ENCODE data around the gene NOP14.

The NOP14 gene

GRCh38 chr4:2943364-2944090 lies 19.7 kb downstream of the NOP14 start:
- ChIA-PET CTCF (interaction anchor here (0.6 kb wide), 1 partner anchor 401 kb away, joined by 3 read pairs; no protein-coding TSS in a partner anchor), POLR2A (interaction anchor here (1.7 to 2.2 kb wide), 2 partner anchors 8 to 19 kb away, joined by 5 to 9 read pairs; partner anchors contain the start of genes GRK4 and NOP14)
- no peak for TF ChIP-seq ARNT (IDR thresholded peaks at IDR 0.05)
- TF ChIP-seq LEF1 (IDR thresholded peaks at IDR 0.05; ENCODE audit: borderline replicate concordance) = no peak
- TF ChIP-seq SUZ12 (IDR thresholded peaks at IDR 0.05) = no peak
- TF ChIP-seq BHLHE40 (IDR thresholded peaks at IDR 0.05; ENCODE audit: borderline replicate concordance) = no peak
- DNase-seq (ENCODE audit: extremely low spot score) = no peak

GRCh38 chr4:2942532-2943363 lies 20.5 kb downstream of the NOP14 start:
- no peak for TF ChIP-seq SUZ12 (IDR thresholded peaks at IDR 0.05)
- no peak for TF ChIP-seq NFRKB (IDR thresholded peaks at IDR 0.05)
- ChIA-PET POLR2A (no interaction called here), CTCF (interaction anchor here (0.6 kb wide), 1 partner anchor 401 kb away, joined by 3 read pairs; no protein-coding TSS in a partner anchor)
- no peak for DNase-seq (ENCODE audit: extremely low spot score)

DNA sequence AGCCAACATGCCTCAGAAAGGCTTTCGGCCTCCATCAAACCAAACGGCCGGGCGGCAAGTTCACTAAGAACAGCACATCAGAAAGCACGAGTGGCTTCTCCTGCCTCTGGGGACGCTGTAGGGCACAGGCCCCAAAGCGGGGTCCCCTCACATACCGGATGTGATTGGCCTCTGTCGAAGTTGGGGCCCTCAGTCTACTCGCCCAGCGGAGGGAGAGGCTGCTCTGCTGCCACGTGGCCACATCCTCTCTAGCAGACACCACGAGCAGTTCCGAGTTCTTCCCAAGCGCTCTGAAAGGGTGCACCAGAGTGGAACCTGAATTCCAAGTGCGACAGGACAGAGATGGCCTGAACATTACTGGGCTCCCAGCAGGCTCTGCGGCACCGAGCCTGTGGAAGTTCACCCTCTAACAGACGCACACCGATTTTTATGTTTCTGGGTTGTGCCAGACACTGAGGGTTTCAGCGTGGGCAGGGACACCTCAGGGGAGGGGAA lies 21.1 kb downstream of the NOP14 start:
- no peak for TF ChIP-seq FOXM1 (IDR thresholded peaks at IDR 0.05; ENCODE audit: borderline replicate concordance)
- no peak for TF ChIP-seq CTBP1 (IDR thresholded peaks at IDR 0.05; ENCODE audit: borderline replicate concordance)
- no peak for TF ChIP-seq ARNT (IDR thresholded peaks at IDR 0.05)
- no peak for DNase-seq (ENCODE audit: extremely low spot score)
- ChIA-PET CTCF (no interaction called here), POLR2A (no interaction called here)

GRCh38 chr4:2941138-2942036 lies 21.8 kb downstream of the NOP14 start:
- DNase-seq (ENCODE audit: extremely low spot score) = no peak
- ChIA-PET CTCF (interaction anchor here (1.2 kb wide), 1 partner anchor 13 kb away, joined by 4 read pairs; no protein-coding TSS in a partner anchor), POLR2A (no interaction called here)
- TF ChIP-seq PKNOX1 (IDR thresholded peaks at IDR 0.05) (no peak), ELF4 (IDR thresholded peaks at IDR 0.05) (no peak), SUZ12 (IDR thresholded peaks at IDR 0.05) (no peak), CTBP1 (IDR thresholded peaks at IDR 0.05; ENCODE audit: borderline replicate concordance) (no peak), LEF1 (IDR thresholded peaks at IDR 0.05; ENCODE audit: borderline replicate concordance) (no peak), ZNF384 (IDR thresholded peaks at IDR 0.05) (no peak), FOXK2 (IDR thresholded peaks at IDR 0.05) (no peak), FOXM1 (IDR thresholded peaks at IDR 0.05; ENCODE audit: borderline replicate concordance) (no peak), ARNT (IDR thresholded peaks at IDR 0.05) (no peak), HDGF (IDR thresholded peaks at IDR 0.05; ENCODE audit: borderline replicate concordance) (no peak), L3MBTL2 (conservative IDR thresholded peaks at IDR 0.05) (no peak), FOXA1 (IDR thresholded peaks at IDR 0.05) (no peak), TARDBP (IDR thresholded peaks at IDR 0.05) (no peak), SP1 (IDR thresholded peaks at IDR 0.05) (no peak)

DNA sequence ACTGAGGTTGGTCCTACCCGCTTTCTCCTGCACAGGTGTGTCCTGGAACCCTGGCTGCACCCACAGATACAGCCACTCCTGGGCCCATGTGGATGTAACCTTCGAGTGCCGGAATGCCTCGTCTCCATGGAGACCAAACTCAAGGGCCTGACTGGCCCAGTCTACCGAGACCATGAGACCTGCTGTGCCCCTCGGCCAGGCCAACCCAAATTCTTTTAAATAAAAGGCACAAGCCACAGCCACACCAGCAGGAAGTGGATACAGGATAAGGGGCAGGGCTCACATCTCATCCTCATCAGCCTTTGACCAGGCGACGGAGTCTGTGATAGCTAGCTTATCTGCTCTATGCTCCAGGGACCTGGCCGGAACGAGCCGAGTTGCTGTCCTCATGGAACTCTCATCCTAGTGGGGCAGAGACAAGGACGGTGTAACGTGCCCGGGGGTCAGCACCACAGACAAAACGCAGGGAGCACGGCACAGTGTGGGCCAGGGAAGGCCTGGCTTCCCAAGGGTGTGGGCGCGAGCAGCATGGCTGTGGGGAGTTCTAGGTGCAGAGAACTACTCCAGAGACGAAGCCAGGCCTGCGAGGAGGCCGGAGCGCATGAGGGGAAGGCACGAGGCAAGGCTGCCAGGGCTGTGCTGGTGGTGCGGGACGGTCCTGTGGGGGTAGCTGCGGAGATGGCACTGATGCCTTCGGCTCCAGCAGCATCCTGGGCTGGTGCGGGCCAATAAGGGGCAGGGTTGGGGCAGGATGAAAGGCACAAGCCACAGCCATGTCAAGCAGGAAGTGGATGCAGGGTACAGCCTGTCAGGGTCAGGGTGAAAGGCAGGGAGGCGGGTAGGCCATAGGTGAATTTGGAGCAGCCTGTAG lies 22.7 kb downstream of the NOP14 start:
- no peak for TF ChIP-seq SP1 (IDR thresholded peaks at IDR 0.05)
- TF ChIP-seq FOXM1 (IDR thresholded peaks at IDR 0.05; ENCODE audit: borderline replicate concordance) = no peak
- no peak for TF ChIP-seq FOXA1 (IDR thresholded peaks at IDR 0.05)
- no peak for TF ChIP-seq TARDBP (IDR thresholded peaks at IDR 0.05)
- no peak for TF ChIP-seq HDGF (IDR thresholded peaks at IDR 0.05; ENCODE audit: borderline replicate concordance)
- no peak for TF ChIP-seq BHLHE40 (IDR thresholded peaks at IDR 0.05; ENCODE audit: borderline replicate concordance)
- TF ChIP-seq ZNF384 (IDR thresholded peaks at IDR 0.05) = no peak
- no peak for TF ChIP-seq ELF4 (IDR thresholded peaks at IDR 0.05)
- ChIA-PET CTCF (interaction anchor here (1.2 kb wide), 1 partner anchor 14 kb away, joined by 4 read pairs; no protein-coding TSS in a partner anchor), POLR2A (no interaction called here)
- no peak for DNase-seq (ENCODE audit: extremely low spot score)

DNA sequence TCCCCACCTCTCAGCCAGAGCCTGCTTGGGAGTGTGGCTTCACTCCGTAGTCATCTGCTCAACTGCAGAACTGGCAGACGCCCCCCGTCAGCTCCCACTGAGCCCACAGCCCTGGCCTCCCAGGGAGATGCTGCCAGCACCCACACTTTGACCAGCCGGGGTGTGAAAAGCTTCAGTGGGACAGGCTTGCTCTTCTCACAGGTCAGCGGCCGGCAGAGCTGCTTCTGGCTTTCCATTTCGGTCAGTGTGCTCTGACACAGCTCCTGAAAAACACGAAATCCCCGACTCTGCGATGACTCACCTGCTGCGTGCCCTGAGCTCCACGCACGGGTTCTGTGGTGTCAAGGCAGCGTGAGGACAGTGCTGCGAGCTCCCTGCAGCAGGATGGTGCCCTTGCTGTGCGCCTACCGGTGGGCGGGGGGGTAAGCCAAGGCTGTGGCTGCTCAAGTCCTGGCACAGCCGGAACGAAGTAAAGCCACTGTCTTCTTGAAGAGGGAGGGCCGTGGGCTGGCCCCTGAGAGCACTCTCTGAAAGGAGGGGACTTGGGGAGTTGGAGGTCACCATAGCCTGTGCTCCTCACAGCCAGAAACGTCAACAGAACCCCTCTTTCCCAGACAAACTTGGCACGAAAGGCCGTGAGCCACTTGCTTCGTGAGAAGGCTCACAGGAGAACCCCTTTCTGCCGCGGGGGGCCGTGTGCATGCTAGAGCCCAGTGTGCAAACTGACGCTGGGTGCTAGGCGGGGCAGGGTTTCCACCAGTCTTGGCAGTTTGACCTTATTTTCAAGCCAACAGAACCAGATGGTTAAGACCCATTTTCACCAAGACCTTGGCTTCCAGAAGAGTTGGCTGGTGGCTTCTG lies 23.6 kb downstream of the NOP14 start:
- TF ChIP-seq SUZ12 (IDR thresholded peaks at IDR 0.05) = no peak
- DNase-seq (ENCODE audit: extremely low spot score) = no peak
- POLR2A ChIA-PET = no interaction called here
- CTCF ChIA-PET = no interaction called here
